Measurements from ENCODE around the gene GRM8.
"Not testable (repeated sequence)": the region's sequence is repeated elsewhere in the genome, so short reads cannot be mapped to it uniquely, and the experiment has no call there.

The GRM8 gene

DNA sequence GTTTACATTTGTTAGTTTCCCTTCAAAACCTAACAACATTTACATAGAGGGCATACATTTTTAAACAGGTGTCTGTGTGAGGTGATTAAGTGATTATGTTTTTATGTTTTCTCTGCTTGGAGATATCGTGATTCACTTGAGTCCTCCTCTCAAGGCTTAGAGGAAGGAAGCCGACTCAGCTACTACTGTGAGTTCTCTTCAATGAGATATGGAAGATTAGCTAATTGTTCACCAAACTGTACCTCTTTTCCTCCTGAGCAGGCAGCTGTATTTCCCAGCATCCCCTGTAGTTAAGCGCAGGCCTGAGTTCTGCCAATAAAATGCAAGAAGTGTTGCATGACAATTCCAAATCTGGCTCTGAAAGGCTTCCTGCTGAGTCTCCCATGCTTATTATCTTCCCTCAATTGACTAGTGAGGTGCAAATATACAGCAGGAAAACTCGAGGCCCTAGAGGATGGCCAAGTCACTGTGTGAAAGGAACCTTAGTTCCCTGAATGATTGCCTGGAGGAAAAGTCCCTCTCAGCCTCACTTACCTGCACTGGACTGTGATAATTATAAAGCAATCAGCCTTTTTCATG lies 528.7 kb downstream of the GRM8 start:
- no peak for DNase-seq (ENCODE audit: low read depth in 2 of 2)

DNA sequence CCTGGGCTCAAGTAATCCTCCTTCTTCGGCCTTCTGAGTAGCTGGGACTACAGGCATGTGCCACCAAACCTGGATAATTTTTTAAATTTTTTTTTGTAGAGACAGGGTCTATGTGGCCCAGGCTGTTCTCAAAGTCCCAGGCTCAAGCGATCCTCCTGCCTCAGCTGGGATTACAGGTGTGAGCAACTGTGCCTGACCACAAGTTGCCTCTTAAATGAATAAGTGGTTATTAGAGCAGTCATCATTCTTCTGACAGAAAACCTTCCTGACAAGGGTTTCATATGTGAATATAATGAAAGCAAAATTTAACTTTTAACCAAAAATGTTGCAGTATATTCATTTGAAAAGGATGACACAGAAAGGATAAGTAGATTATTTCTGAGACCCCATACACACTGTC lies 532.5 kb downstream of the GRM8 start:
- DNase-seq (ENCODE audit: low read depth in 2 of 2) = no peak

DNA sequence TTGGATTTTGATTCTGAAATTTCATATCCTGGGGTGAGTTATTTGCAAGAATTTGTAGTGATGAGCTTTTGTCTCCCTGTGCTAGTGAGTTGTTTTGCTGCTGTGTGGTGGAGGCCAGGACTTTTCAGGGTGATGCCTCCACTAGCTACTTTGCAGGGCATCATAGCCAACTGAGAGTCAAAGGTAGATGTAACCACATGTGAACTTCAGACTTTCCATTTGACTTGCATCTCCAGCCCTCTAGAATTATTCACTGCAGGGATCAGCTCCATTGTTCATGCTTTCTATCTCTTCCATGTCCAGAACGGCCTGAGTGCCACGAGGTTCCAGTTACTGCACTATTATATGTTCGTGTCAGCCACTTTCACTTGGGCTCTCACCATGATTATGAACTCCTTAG lies 534.3 kb downstream of the GRM8 start:
- DNase-seq (ENCODE audit: low read depth in 2 of 2) = no peak

DNA sequence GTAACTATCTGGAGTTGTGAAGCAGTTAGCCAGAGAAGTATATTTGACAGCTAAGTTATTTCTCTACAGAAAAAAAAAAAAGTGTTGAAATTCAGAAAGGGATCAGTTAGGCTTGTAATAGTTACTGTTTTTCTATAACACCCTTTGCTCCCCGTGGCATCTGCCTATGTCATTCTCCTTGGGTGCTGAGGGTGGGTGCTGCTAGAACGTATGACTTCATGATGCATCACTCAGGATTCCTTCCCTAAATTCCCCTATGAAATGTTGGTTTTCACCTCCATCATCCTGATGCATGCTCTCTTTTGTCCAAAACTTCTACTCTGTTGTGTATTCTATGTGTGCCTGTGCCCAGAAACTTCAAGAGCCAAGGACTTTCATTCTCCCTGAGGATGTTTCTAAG lies 536.4 kb downstream of the GRM8 start:
- no peak for DNase-seq (ENCODE audit: low read depth in 2 of 2)

DNA sequence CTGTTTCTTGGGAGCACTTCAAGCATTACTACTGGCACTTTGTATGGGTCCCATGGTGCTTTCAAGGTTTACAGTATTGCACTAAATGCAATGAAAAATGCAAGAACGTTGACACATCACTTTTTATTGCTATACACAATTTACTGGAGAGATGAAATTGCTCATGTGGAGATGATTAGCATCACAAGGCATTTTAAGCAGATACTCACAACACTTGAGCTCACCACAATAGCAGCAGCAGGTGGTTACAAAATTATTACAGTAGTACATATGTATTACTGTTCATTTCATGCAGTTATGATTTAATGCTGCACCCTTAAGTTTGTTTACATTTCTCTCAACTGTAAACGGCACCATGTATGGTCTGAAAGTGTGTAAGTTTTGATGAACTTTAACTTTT lies 537.7 kb downstream of the GRM8 start:
- DNase-seq (ENCODE audit: low read depth in 2 of 2) = no peak

DNA sequence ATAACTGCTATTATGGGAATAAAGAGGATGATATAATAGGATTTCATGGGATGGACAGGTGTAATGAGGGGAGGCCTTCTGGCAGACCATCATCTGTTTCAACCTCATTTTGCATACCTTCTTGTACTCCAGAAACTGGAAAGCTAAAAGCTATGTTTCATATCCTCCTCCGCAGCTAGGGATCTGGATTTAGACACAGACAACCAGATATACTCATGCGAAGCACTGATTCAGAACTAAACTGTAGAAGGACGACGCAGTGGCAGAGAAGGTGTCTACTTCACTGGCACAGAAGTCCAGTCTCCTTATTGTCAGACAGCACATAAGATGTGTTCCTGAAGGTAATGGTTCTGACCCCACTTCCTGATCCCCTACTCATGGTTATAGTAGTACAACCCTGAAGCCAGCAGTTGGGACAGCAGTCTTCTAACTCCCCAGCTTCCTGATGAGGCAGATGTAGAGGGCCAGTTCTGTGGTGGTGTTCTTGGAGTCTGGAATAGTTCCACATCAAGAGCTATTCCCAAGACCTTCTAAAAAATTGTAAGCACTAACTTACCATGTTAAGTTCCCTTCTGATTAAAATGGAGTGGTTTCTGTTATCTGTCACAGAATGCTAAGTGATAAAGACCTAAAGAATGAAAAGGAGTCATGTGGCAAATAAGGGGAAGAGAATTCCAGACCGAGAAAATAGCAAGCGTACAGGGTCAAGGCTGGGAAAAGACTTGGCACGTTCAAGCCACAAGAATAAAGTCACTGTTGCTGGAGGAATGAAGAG lies 550.3 kb downstream of the GRM8 start:
- DNase-seq (ENCODE audit: low read depth in 2 of 2) = no peak

DNA sequence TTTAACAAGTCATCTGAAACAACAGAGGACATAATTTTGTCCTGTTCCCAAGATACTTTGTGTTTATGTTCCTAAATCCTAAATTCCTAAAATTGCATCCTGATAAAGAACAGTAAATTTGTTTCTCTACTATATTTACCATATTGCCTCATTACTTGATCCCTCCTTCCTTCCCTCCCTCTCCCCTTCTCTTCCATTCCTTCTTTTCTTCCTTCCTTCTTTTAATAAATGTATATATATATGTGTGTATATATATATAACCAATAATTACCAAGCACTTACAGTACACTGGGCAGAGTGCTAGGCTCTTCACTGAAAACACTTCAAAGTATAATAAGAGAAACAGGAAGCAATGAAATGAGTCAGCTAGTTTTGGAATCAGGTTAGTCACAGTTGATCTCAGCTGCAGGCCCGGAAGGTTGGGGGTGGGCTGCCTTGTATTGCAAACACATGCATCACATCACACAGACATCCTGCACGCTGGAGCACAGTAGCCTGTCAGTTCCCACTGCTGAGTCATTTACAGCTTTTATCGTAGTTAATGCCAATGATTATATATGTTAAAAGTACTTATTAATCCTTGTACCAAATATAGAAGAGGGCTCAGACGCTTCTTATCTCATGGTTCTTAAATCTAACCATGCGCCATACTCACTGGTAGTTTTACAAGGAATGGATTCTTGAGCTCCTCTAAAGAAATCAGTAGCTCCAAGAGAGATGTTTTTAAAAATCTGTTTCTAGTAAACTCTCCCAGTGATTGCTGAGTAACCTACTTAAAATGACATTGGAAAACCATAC lies 551.7 kb downstream of the GRM8 start:
- DNase-seq (ENCODE audit: low read depth in 2 of 2) = peak; percentile 24 to 49

DNA sequence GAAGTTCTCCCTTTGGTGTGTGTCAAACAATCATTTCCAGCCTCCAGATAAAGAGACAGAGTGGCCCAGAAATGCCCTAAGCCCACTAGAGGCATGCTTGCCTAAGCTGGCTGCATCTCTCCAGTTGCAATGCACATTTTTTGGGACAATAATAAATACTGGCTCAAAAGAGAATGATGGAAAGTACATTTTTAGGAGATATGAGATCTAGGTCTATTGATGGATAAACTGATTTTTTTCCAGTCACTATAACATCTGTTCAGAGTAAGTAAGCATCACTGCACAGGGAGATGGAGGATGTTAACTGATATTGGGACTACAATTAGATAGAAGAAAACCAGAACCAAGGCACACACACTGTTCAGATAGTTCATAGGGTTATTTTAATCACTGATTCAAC lies 553.0 kb downstream of the GRM8 start:
- no peak for DNase-seq (ENCODE audit: low read depth in 2 of 2)

DNA sequence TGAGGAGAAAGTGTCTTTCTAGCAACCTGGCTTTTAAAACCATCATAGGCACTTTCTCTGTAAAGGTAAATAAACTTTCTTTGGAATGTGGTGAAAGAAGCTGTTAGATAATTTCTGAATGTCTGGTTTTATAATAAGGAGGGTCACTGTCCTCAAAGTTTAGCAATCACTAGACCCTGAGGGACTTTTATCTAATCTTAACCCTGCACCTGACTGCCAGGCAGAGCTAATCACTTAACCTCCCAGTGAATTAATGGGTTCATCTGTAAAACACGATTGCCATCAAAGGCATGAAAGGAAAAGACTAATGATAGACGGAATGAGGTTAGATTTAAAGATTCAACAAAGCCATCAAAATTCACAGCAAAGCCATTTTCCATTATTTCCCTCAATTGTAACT lies 553.8 kb downstream of the GRM8 start:
- DNase-seq (ENCODE audit: low read depth in 2 of 2) = no peak

DNA sequence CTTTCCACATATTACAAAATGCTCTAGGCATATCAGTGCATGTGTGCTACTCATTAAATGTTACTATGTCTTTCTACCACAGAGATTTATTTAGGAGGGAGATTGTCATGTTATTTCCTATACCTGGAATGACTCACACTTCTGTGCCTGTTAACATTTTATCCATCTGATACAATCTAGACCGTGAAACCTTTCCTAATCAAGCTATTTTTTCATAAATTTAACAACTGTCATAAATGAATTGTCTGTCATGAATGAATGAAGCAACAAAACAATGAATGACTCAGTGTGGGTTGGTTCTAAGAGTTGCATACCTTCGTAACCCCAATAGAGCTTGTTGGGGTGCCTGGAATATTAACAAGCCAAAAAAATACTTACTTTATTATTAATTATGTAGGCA lies 554.3 kb downstream of the GRM8 start:
- no peak for DNase-seq (ENCODE audit: low read depth in 2 of 2)

DNA sequence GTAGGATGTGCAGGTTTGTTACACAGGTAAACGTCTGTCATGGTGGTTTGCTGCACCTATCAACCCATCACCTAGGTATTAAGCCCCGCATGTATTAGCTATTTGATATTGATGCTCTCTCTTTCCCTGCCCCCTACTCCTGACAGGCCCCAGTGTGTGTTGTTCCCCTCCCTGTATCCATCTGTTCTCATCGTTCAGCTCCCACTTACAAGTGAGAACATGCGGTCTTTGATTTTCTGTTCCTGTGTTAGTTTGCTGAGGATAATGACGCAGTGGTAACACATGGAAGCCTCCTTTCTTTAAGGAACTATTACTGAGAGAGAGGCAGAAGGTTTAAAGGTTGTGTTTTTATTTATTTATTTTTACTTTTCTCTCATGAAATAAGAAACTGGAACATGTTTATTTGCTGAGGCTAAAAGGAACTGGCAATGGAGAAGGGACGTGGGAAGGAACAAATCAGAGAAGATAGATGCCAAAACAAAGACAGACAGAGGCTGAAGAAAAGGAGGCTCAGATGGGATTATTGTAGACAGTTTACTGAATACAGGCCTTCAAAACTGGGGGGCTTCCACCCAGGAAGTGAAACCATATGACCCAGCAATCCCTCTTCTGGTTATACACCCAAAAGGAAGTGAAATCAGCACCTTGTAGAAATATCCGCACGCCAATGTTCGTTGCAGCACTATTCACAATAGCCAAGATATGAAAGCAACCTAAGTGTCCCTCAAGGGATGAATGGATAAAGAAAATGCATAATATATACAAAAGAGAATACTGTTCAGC lies 556.3 kb downstream of the GRM8 start:
- no peak for DNase-seq (ENCODE audit: low read depth in 2 of 2)

DNA sequence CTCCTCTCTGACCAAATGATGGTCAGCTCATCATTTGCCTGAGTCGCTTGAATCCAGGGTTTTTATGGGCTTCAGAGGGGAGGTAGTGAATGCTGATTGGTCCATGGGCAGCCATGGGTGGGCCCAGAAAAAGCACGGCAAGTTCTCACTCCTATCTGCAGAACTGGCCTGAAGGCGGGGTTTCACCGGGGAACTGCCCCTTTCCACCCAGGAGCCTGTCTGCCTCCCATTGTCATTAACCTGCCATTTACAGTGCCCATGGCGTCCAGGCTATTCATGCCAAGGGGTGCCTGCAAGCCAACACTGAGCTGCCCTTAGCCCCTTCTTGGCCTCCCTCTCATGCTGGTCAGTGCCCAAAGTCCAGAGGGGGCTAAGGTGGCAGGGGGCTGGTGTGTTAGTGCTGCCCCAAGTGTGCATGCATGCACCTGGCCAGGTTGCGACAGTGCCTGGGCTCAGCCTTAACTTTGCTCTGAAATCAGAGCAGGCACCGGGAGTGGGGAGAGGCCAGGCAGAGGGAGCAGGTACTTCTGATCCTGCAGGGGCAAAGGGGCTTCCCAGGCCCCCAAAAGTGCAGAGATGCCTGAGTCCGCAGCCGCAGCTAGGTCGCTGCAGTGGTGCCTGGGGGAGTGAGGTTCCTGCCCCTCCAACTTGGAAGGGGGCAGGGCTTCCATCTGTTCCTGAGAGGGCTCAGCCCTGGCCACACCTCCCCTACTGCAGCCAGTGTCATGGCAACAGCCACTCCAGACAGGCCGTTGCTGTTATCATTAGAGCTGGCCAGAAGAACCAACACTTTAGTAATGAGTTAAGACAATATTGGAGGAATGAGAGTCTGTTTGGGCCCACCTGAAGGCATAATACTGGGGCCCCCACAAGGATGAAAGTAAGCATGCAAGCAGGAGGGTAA lies 561.6 kb downstream of the GRM8 start:
- no peak for DNase-seq (ENCODE audit: low read depth in 2 of 2)

DNA sequence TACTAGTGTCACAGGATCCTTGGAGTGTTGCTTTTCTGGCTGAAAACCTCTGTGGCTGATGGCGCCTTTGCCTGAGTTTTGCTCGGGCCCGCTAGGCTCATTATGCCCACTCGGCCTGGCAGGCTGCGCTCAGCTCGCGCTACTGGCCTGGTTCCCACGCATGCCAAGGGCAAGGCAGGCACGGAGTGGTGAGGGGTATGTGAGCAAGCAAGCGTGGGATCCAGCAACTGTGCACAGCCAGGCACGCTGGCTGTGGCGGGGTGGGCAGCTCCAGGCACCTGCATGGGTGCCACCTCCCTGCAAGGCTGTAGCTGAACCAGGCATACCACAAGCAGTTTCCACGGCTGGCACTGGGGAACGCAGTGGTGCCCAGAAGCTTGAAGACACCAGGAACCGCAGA lies 562.6 kb downstream of the GRM8 start:
- DNase-seq (ENCODE audit: low read depth in 2 of 2) = no peak

DNA sequence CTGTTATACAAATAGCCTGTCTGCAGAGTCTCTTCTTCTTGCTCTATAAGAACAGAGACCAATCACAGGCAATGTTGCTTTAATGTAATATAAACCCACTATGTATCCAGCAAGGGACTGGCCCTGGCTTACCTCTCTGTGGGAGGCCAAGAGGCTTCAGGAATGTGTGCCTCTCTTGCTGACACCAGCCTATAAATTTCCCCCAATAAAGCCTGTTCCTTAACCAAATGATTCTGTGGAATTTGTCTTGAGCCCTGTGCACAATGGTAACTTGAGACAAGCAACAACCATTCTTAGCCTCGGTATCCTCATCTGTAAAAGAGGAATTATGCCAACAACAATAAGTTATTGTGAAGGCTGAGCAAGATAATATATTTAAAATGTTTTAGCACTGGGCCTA lies 563.7 kb downstream of the GRM8 start:
- no peak for DNase-seq (ENCODE audit: low read depth in 2 of 2)

DNA sequence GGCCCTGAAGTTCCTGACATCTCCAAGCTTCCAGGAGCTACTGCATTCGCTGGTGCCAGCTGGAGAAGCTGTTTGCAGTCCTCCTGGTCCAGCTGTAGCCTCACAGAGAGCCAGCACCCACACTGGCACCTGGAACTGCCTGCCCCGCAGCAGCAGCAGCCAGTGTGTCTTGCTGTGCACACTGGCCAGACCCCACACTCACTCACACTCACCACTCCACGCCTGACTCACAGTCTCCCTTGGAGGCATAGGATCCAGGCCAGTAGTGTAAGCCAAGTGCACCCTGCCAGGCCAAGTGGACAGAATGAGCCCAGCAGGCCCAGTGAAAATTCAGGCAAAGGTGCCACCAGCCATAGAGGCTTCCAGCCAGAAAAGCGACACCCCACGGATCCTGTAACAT lies 566.3 kb downstream of the GRM8 start:
- no peak for DNase-seq (ENCODE audit: low read depth in 2 of 2)

DNA sequence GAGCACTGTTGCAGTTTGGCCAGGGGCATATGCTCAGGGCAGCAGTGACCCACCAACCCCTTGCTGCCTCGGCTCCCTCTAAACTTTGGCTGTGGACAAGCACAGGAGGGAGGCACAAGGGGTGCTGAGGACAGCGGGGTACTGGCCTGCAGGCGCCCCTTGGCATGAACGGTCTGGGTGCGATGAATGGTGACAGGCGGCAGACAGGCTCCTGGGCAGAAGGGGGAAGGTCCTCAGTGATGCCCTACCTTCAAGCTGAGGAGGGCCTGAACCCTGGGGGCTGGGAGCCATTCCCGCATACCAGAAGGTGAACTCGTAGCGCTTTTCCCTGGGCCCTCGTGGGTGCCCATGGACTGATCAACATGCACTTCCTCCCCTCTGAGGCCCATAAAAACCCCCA lies 567.1 kb downstream of the GRM8 start:
- no peak for DNase-seq (ENCODE audit: low read depth in 2 of 2)

DNA sequence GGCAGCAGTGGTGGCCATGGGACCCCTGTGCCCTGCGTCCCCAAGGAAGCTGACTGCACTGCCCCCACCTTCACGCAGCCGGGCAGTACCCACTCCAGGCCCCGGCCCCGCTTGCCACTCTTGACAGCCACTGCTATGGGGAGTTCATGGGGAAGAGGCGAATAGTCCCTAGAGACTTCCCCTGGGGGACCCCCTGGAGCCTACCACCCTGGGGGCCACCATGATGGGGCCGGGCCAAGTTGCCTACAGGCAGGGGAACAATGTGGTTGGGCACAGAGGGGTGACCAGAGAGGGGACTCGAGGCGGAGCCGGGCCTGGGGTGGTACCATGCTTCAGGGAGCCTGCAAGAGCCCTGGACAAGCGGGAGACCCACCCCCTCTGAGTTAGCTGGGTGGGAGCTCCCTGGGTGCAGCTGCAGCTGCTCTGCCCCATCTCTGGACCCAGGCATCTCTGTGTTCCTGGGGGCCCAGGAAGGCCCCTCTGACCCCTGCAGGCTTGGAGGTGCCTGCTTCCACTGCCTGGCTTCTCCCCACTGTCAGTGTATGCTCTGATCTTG lies 567.6 kb downstream of the GRM8 start:
- no peak for DNase-seq (ENCODE audit: low read depth in 2 of 2)

DNA sequence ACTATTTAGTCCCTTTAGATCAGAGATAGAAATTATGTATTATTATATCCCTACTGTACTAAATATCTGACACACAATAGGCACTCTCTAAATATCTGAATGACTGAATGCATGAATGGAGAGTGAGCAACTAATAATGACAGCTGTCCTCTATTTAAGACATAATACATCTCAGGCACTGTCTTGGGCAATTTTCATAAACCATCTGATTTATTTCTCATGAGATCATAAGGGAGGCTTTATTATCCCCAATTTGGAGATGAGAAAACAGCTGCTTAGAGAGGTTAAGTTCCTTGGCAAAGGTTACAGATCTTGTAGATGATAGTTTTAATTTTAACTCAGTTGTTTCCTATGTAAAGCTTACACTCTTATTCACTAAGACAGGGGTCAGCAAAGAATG lies 570.6 kb downstream of the GRM8 start:
- DNase-seq (ENCODE audit: low read depth in 2 of 2) = no peak

DNA sequence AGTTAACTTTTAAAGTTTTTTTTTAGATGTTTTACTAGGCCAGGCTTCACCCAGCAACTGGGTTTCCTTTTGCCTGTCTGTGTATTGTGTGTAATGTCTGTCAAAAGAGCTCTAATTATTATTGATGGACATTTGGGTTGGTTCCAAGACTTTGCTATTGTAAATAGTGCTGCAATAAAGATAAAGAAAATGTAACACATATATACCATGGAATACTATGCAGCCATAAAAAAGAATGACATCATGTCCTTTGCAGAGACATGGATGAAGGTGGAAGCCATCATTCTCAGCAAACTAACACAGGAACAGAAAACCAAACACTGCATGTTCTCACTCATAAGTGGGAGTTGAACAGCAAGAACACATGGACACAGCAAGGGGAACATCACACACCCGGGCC lies 584.0 kb downstream of the GRM8 start:
- DNase-seq (ENCODE audit: low read depth in 2 of 2) = not testable (repeated sequence)

DNA sequence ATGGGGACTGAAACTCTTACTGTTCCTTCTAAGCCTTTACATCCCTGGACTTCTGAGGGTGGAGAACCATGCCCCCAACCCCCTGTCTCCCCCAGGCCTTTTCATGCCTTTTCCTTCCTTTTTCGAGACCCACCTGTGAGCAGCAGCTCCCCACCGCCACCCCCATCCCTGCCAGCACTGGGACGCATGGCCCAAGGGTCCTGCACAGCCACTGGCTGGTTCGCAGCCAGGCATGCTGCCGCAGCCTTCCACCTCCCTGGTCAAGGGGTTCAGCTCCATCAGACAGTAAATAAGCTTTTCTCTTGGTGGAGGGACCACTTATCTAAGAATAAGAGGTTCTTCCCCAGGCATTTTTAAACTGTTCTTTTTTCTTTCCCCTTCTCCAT lies 584.4 kb downstream of the GRM8 start:
- DNase-seq (ENCODE audit: low read depth in 2 of 2) = no peak
